ENCODE measurements around the gene FAM53A. TPM values are rescaled to one million over a fixed set of nuclear protein-coding genes. Genes with fewer than 3 reads are reported as not detected.

FAM53A gene
- polyA plus RNA-seq, 2 of the 4 experiments (the other 2 are of a cell fraction) = 0.87 to 1.2 TPM

- no peak for DNase-seq (ENCODE audit: low read depth in 1 of 2, low spot score in 1 of 2)
- Histone ChIP-seq H3K9me3 (no peaks in the 10 kb centered on the region), H3K27ac (peak overlapping the region; percentile 83 to 99; a peak in 4 of 6 replicates), H3K4me3 (peak overlapping the region; percentile 89; the same call in 2 of the 3 replicates), H3K4me1 (peaks cover 44% of the 10 kb centered on the region), H3K4me2 (peak overlapping the region; percentile 89)
- CTCF ChIA-PET = interaction anchor here (0.6 to 2.7 kb wide), 6 partner anchors 8 to 367 kb away, joined by 3 to 14 read pairs (median 4); no protein-coding TSS in a partner anchor
- POLR2A ChIA-PET = no interaction called here
- no peak for ATAC-seq
- 81% methylated on average over 12 of the region's 12 CpGs for WGBS (ENCODE audit: missing lambda C conversion rate)
- no peak for TF ChIP-seq RARB (CRISPR knock-in tag; IDR thresholded peaks at IDR 0.05)
- TF ChIP-seq PHF8 (IDR thresholded peaks at IDR 0.05; ENCODE audit: borderline replicate concordance, low read depth) = no peak
- TF ChIP-seq USF2 (IDR thresholded peaks at IDR 0.05) = no peak
- no peak for TF ChIP-seq FOXS1 (CRISPR knock-in tag; IDR thresholded peaks at IDR 0.05)
- no peak for TF ChIP-seq KDM5A (IDR thresholded peaks at IDR 0.05)
- TF ChIP-seq EHF (CRISPR knock-in tag; IDR thresholded peaks at IDR 0.05) = no peak
- TF ChIP-seq HDAC2 (IDR thresholded peaks at IDR 0.05) = no peak
- TF ChIP-seq CHD4 (IDR thresholded peaks at IDR 0.05; ENCODE audit: borderline replicate concordance) = no peak
- TF ChIP-seq ZC3H11A (IDR thresholded peaks at IDR 0.05) = no peak
- TF ChIP-seq SMC3 (IDR thresholded peaks at IDR 0.05) = no peak
- no peak for TF ChIP-seq CBX2 (IDR thresholded peaks at IDR 0.05; ENCODE audit: borderline replicate concordance, low read depth)
- no peak for TF ChIP-seq NR3C1 (IDR thresholded peaks at IDR 0.05)
- TF ChIP-seq MAX (IDR thresholded peaks at IDR 0.05) = no peak
- TF ChIP-seq TP53 (CRISPR knock-in tag; IDR thresholded peaks at IDR 0.05) = no peak
- TF ChIP-seq FOSB (CRISPR knock-in tag; IDR thresholded peaks at IDR 0.05) = no peak
- no peak for TF ChIP-seq RFX5 (IDR thresholded peaks at IDR 0.05)
- TF ChIP-seq BCL3 (IDR thresholded peaks at IDR 0.05) = no peak
- no peak for FAIRE-seq
Observed at GRCh38 chr4:1723131-1723801, 39.2 kb upstream of the FAM53A start.

- H3K4me3 ChIP-seq = peak overlapping the region; percentile 89
- peaks cover 37% of the 10 kb centered on the region for H3K4me1 ChIP-seq
- 0 out of 6 replicates have a peak, but pooled peaks of 1 of the 2 experiments have one; percentile 5 for ATAC-seq
- 25% methylated on average over 16 of the region's 18 CpGs for WGBS (ENCODE audit: missing lambda C conversion rate)
- no peak for DNase-seq (ENCODE audit: low read depth in 1 of 2, low spot score in 1 of 2)
- H3K9me3 ChIP-seq = no peaks in the 10 kb centered on the region
- peak overlapping the region; percentile 83 to 99; a peak in 5 of 6 replicates for H3K27ac ChIP-seq
- CTCF ChIA-PET = interaction anchor here (0.6 to 2.7 kb wide), 4 partner anchors 8 to 29 kb away, joined by 3 to 14 read pairs (median 5); no protein-coding TSS in a partner anchor
- H3K4me2 ChIP-seq = peak overlapping the region; percentile 89
- no peak for FAIRE-seq
- TF ChIP-seq NFE2L2 (conservative IDR thresholded peaks at IDR 0.05; ENCODE audit: low read length) (no peak), REST (IDR thresholded peaks at IDR 0.05) (no peak), TFCP2L1 (CRISPR knock-in tag; IDR thresholded peaks at IDR 0.05) (no peak), HDAC2 (IDR thresholded peaks at IDR 0.05) (no peak), ESRRA (IDR thresholded peaks at IDR 0.05; ENCODE audit: borderline replicate concordance, low read length) (no peak), GATA3 (IDR thresholded peaks at IDR 0.05; ENCODE audit: borderline replicate concordance) (no peak), SREBF2 (IDR thresholded peaks at IDR 0.05) (no peak), KDM5A (IDR thresholded peaks at IDR 0.05) (no peak), USF2 (IDR thresholded peaks at IDR 0.05) (no peak), HMGXB4 (CRISPR knock-in tag; IDR thresholded peaks at IDR 0.05; ENCODE audit: borderline replicate concordance) (no peak), HOXB13 (CRISPR knock-in tag; IDR thresholded peaks at IDR 0.05; ENCODE audit: low read depth) (no peak), RARB (CRISPR knock-in tag; IDR thresholded peaks at IDR 0.05) (no peak), EHMT2 (IDR thresholded peaks at IDR 0.05; ENCODE audit: low read depth) (no peak)
- POLR2A ChIA-PET = interaction anchor here (1.8 kb wide), 1 partner anchor 10 kb away, joined by 20 read pairs; the partner anchor contains the start of gene SLBP
Observed at GRCh38 chr4:1722551-1723118, 38.5 kb upstream of the FAM53A start.

Measured in A549 (cell line).